ENCODE measurements around the gene NLGN3. TPM values are rescaled to one million over a fixed set of nuclear protein-coding genes. Genes with fewer than 3 reads are reported as not detected.

Gene NLGN3
- polyA plus RNA-seq, 2 of the 4 experiments (the other 2 are of a cell fraction) = 0.84 to 1.00 TPM

GRCh38 chrX:71095555-71095980 lies 49.1 kb upstream of the NLGN3 start, which contains the start of gene FOXO4 (continued):
- TF ChIP-seq USF2 (IDR thresholded peaks at IDR 0.05) = no peak
- 0 out of 3 replicates have a peak, but pooled peaks have one; percentile 17 for TF ChIP-seq BCL3 (IDR thresholded peaks at IDR 0.05)

GRCh38 chrX:71095981-71096759 lies 48.5 kb upstream of the NLGN3 start:
- peak overlapping the region; percentile 83 for H3K4me2 ChIP-seq
- CTCF ChIA-PET = interaction anchor here (1.1 kb wide), 1 partner anchor 83 kb away, joined by 3 read pairs; no protein-coding TSS in a partner anchor
- 3% methylated on average over 18 of the region's 46 CpGs for WGBS (ENCODE audit: missing lambda C conversion rate)
- H3K27ac ChIP-seq = peak overlapping the region; percentile 78 to 86
- peak; percentile 51 to 61 for ATAC-seq
- TF ChIP-seq CEBPB (IDR thresholded peaks at IDR 0.05) = no peak
- no peak for TF ChIP-seq BCL3 (IDR thresholded peaks at IDR 0.05)
- no peak for TF ChIP-seq ZNF302 (CRISPR knock-in tag; IDR thresholded peaks at IDR 0.05)
- DNase-seq (ENCODE audit: low read depth in 1 of 2, low spot score in 1 of 2) = peak in 1 of 2 experiments; percentile 65
- peak overlapping the region; percentile 58 for H3K4me3 ChIP-seq
- H3K4me1 ChIP-seq = peaks cover 6% of the 10 kb centered on the region; the same call in 2 of the 3 replicates
- FAIRE-seq = no peak
- POLR2A ChIA-PET = no interaction called here
- H3K9me3 ChIP-seq = no peaks in the 10 kb centered on the region

- H3K9me3 ChIP-seq = no peaks in the 10 kb centered on the region
- peak overlapping the region; percentile 83 for H3K4me2 ChIP-seq
- peak in 1 of 2 experiments; percentile 2; a peak in 1 of 6 replicates for ATAC-seq
- CTCF ChIA-PET = interaction anchor here (1.1 kb wide), 1 partner anchor 83 kb away, joined by 3 read pairs; no protein-coding TSS in a partner anchor
- H3K4me3 ChIP-seq = peak overlapping the region; percentile 58
- POLR2A ChIA-PET = no interaction called here
- no peak for FAIRE-seq
- H3K4me1 ChIP-seq = peaks cover 6% of the 10 kb centered on the region; the same call in 2 of the 3 replicates
- DNase-seq (ENCODE audit: low read depth in 1 of 2, low spot score in 1 of 2) = no peak
- 15% methylated on average over 5 of the region's 9 CpGs for WGBS (ENCODE audit: missing lambda C conversion rate)
- no peak for TF ChIP-seq POLR2A (IDR thresholded peaks at IDR 0.05; ENCODE audit: low read length)
- TF ChIP-seq NPAS2 (CRISPR knock-in tag; IDR thresholded peaks at IDR 0.05; ENCODE audit: borderline replicate concordance) = no peak
- TF ChIP-seq HMGXB4 (CRISPR knock-in tag; IDR thresholded peaks at IDR 0.05; ENCODE audit: borderline replicate concordance) = no peak
- no peak for TF ChIP-seq EP300 (IDR thresholded peaks at IDR 0.05)
- no peak for TF ChIP-seq SREBF2 (IDR thresholded peaks at IDR 0.05)
- no peak for TF ChIP-seq NR3C1 (IDR thresholded peaks at IDR 0.05)
- TF ChIP-seq EHMT2 (IDR thresholded peaks at IDR 0.05; ENCODE audit: low read depth) = no peak
- TF ChIP-seq HDAC2 (IDR thresholded peaks at IDR 0.05) = no peak
- TF ChIP-seq FOSB (CRISPR knock-in tag; IDR thresholded peaks at IDR 0.05) = no peak
- peak overlapping the region; percentile 78 to 86; a peak in 5 of 6 replicates for H3K27ac ChIP-seq
Measured at GRCh38 chrX:71096760-71097032, 47.9 kb upstream of the NLGN3 start.

GRCh38 chrX:71098302-71098701 lies 46.3 kb upstream of the NLGN3 start:
- Histone ChIP-seq H3K4me2 (no peak overlapping the region), H3K4me3 (no peak overlapping the region), H3K27ac (no peak overlapping the region), H3K4me1 (peaks cover 6% of the 10 kb centered on the region; the same call in 2 of the 3 replicates), H3K9me3 (no peaks in the 10 kb centered on the region)
- ChIA-PET POLR2A (no interaction called here), CTCF (interaction anchor here (0.9 kb wide), 1 partner anchor 31 kb away, joined by 3 read pairs; no protein-coding TSS in a partner anchor)
- WGBS (ENCODE audit: missing lambda C conversion rate) = 0% methylated on average over 2 of the region's 2 CpGs
- TF ChIP-seq JUNB (IDR thresholded peaks at IDR 0.05) (no peak), CBX2 (IDR thresholded peaks at IDR 0.05; ENCODE audit: borderline replicate concordance, low read depth) (no peak), CTCF (IDR thresholded peaks at IDR 0.05) (peak; percentile 41), SMC3 (IDR thresholded peaks at IDR 0.05) (peak; percentile 32; the same call in 2 of the 3 replicates), RAD21 (conservative IDR thresholded peaks at IDR 0.05 in 1 of 2, IDR thresholded peaks at IDR 0.05 in 1 of 2) (peak; percentile 44 to 55; a peak in 4 of 5 replicates), NFE2L2 (conservative IDR thresholded peaks at IDR 0.05; ENCODE audit: low read length) (no peak)
- peak in 1 of 2 experiments; percentile 44; a peak in 2 of 6 replicates for ATAC-seq
- peak; percentile 55 for DNase-seq (ENCODE audit: low read depth in 1 of 2, low spot score in 1 of 2)
- no peak for FAIRE-seq
